ENCODE measurements around the gene HEYL. TPM values are rescaled to one million over a fixed set of nuclear protein-coding genes. Genes with fewer than 3 reads are reported as not detected.

HEYL gene
- total RNA-seq, 1 experiment from 2014 or later = not detected

GRCh38 chr1:39638965-39639304, 508 bp downstream of the HEYL start:
- no peaks in the 10 kb centered on the region for H3K4me1 Mint-ChIP-seq (ENCODE audit: insufficient read depth, unreplicated experiment)
- TF ChIP-seq CTCF (IDR thresholded peaks at IDR 0.05; ENCODE audit: unreplicated experiment) = no peak
- ChIA-PET CTCF (interaction anchor here (1.7 kb wide), 1 partner anchor 15 kb away, joined by 8 read pairs; no protein-coding TSS in a partner anchor), POLR2A (no interaction called here)
- BruUV-seq (replicated peaks) = no TSS peak
- H3K36me3 Mint-ChIP-seq (ENCODE audit: insufficient read depth, unreplicated experiment) = no peaks in the 10 kb centered on the region
- H3K27me3 Mint-ChIP-seq (ENCODE audit: insufficient read depth, unreplicated experiment) = peaks cover 26% of the 10 kb centered on the region
- intact Hi-C loops (cut with micrococcal nuclease) = no loop called here
- DNase-seq (ENCODE audit: unreplicated experiment) = no peak
- no peak overlapping the region for H3K27ac Mint-ChIP-seq (ENCODE audit: low read depth, unreplicated experiment)
- H3K9me3 Mint-ChIP-seq (ENCODE audit: unreplicated experiment) = no peaks in the 10 kb centered on the region
- no peak overlapping the region for H3K4me3 Mint-ChIP-seq (ENCODE audit: unreplicated experiment)

DNA sequence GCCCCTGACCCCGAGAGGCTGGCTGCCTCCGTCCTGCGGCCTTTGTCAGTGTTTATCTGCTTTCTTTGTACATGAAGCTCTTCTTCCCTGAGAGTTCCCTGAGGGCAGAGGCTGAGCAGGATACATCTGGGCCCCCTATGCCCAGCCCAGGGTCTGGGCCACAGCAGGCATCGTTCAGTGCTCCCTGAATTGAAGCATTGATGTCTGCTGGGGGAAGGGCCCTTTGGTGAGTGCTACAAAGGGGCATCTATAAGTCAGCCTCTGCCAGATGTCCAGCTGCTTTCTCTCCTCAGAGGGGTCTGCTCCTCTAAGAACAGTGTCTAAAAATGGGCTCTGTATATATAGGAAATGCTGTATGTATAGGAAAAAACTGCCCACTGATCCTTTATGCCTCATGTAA, 2.1 kb downstream of the HEYL start:
- BruUV-seq (replicated peaks) = no TSS peak
- Mint-ChIP-seq H3K4me3 (ENCODE audit: unreplicated experiment) (no peak overlapping the region), H3K27me3 (ENCODE audit: insufficient read depth, unreplicated experiment) (peaks cover 33% of the 10 kb centered on the region), H3K4me1 (ENCODE audit: insufficient read depth, unreplicated experiment) (no peaks in the 10 kb centered on the region), H3K9me3 (ENCODE audit: unreplicated experiment) (no peaks in the 10 kb centered on the region), H3K27ac (ENCODE audit: low read depth, unreplicated experiment) (no peak overlapping the region), H3K36me3 (ENCODE audit: insufficient read depth, unreplicated experiment) (no peaks in the 10 kb centered on the region)
- TF ChIP-seq CTCF (IDR thresholded peaks at IDR 0.05; ENCODE audit: unreplicated experiment) = no peak
- ChIA-PET CTCF (interaction anchor here (1.9 kb wide), 1 partner anchor 31 kb away, joined by 5 read pairs; no protein-coding TSS in a partner anchor), POLR2A (no interaction called here)
- intact Hi-C loops (cut with micrococcal nuclease) = no loop called here
- no peak for DNase-seq (ENCODE audit: unreplicated experiment)

DNA sequence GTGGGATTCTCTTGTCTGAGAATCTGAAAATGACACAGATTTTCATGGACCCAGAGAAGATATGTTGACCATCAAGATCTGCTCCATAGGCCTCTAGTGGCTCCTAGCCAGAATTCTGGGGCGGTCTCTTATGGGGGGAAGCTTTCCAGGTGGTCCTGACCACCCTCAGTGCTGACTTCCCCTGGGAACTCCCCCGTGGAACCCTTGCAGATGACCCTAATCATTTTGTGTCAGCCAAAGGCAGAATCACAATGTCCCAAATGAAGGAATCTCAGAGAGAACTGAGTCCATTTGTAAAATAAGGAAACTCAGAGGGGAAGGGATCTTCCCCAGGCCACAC, 3.6 kb downstream of the HEYL start:
- no TSS peak for BruUV-seq (replicated peaks)
- Mint-ChIP-seq H3K9me3 (ENCODE audit: unreplicated experiment) (no peaks in the 10 kb centered on the region), H3K4me1 (ENCODE audit: insufficient read depth, unreplicated experiment) (no peaks in the 10 kb centered on the region), H3K4me3 (ENCODE audit: unreplicated experiment) (no peak overlapping the region), H3K36me3 (ENCODE audit: insufficient read depth, unreplicated experiment) (no peaks in the 10 kb centered on the region), H3K27me3 (ENCODE audit: insufficient read depth, unreplicated experiment) (peaks cover 36% of the 10 kb centered on the region), H3K27ac (ENCODE audit: low read depth, unreplicated experiment) (no peak overlapping the region)
- ChIA-PET CTCF (interaction anchor here (1.3 to 1.9 kb wide), 2 partner anchors 24 to 30 kb away, joined by 4 to 5 read pairs; no protein-coding TSS in a partner anchor), POLR2A (no interaction called here)
- intact Hi-C loops (cut with micrococcal nuclease) = no loop called here
- no peak for DNase-seq (ENCODE audit: unreplicated experiment)
- no peak for TF ChIP-seq CTCF (IDR thresholded peaks at IDR 0.05; ENCODE audit: unreplicated experiment)

- Mint-ChIP-seq H3K36me3 (ENCODE audit: insufficient read depth, unreplicated experiment) (no peaks in the 10 kb centered on the region), H3K27me3 (ENCODE audit: insufficient read depth, unreplicated experiment) (peaks cover 41% of the 10 kb centered on the region), H3K4me3 (ENCODE audit: unreplicated experiment) (no peak overlapping the region), H3K4me1 (ENCODE audit: insufficient read depth, unreplicated experiment) (no peaks in the 10 kb centered on the region), H3K9me3 (ENCODE audit: unreplicated experiment) (no peaks in the 10 kb centered on the region), H3K27ac (ENCODE audit: low read depth, unreplicated experiment) (no peak overlapping the region)
- no peak for DNase-seq (ENCODE audit: unreplicated experiment)
- intact Hi-C loops (cut with micrococcal nuclease) = no loop called here
- BruUV-seq (replicated peaks) = no TSS peak
- TF ChIP-seq CTCF (IDR thresholded peaks at IDR 0.05; ENCODE audit: unreplicated experiment) = no peak
- CTCF ChIA-PET = interaction anchor here (0.7 to 1.9 kb wide), 3 partner anchors 24 to 29 kb away, joined by 3 to 5 read pairs (median 4); no protein-coding TSS in a partner anchor
- POLR2A ChIA-PET = interaction anchor here (0.5 to 0.6 kb wide), 2 partner anchors 17 to 60 kb away, joined by 3 to 4 read pairs; no protein-coding TSS in a partner anchor
These were observed 4.1 kb downstream of the HEYL start for GRCh38 chr1:39635205-39635870.

Data from MCF 10A (cell line).